GM13977 (cell line): ENCODE measurements around the gene MAB21L4.

Experiments used
- DNase-seq: peaks from one replicate; pipeline ENCODE4 v3.0.0; 2012; ENCODE audit warnings: low spot score
- CTCF ChIP-seq: IDR thresholded peaks from 2 replicates; pipeline ENCODE4 v1.5.1; 2012; ENCODE audit warnings: mild to moderate bottlenecking, control low read depth; ENCODE audit not compliant: insufficient read depth; ENCODE audit errors: extremely low read depth, missing control alignments
- in situ Hi-C: fragments of 300-500 bp; cut with MboI; formaldehyde crosslinking; loops from one replicate; pipeline ENCODE4 v1.12.0; 2022; ENCODE audit warnings: low sequenced_read_pairs, low pct_unique_long_range_greater_than_20kb, mixed read lengths, inconsistent platforms; ENCODE audit not compliant: unreplicated experiment

The MAB21L4 gene

GRCh38 chr2:240888890-240889573, 6.9 kb downstream of the MAB21L4 start:
- DNase-seq = no peak
- TF ChIP-seq CTCF = no peak
- in situ Hi-C loops = no loop called here

GRCh38 chr2:240888130-240888889, 7.6 kb downstream of the MAB21L4 start:
- DNase-seq = no peak
- in situ Hi-C loops = no loop called here
- TF ChIP-seq CTCF = no peak

- TF ChIP-seq CTCF = no peak
- DNase-seq = no peak
- in situ Hi-C loops = no loop called here
Observed at GRCh38 chr2:240887631-240888030, 8.3 kb downstream of the MAB21L4 start.

- no peak for DNase-seq
- in situ Hi-C loops = no loop called here
- TF ChIP-seq CTCF = no peak
Observed at GRCh38 chr2:240886678-240887609, 9.0 kb downstream of the MAB21L4 start.

- TF ChIP-seq CTCF = no peak
- in situ Hi-C loops = no loop called here
- DNase-seq = no peak
Observed at GRCh38 chr2:240886023-240886565, 9.9 kb downstream of the MAB21L4 start.

GRCh38 chr2:240885566-240885965, 10.4 kb downstream of the MAB21L4 start:
- no peak for DNase-seq
- in situ Hi-C loops = no loop called here
- TF ChIP-seq CTCF = no peak
